IPS DF 6.9 (cell line): ENCODE measurements around the gene SLC35D3.
A peak's percentile ranks its signal among the peaks of the same experiment; 100 is the strongest.
"Not testable (repeated sequence)": the region's sequence is repeated elsewhere in the genome, so short reads cannot be mapped to it uniquely, and the experiment has no call there.

ENCODE experiments used
- DNase-seq: peaks from one replicate; pipeline ENCODE4 v3.0.0-alpha.2; 2013; ENCODE audit warnings: low read depth, low spot score
- H3K27ac ChIP-seq: one replicate; pipeline ENCODE4 v1.5.1; 2013; ENCODE audit warnings: low read length, control low read depth
- H3K27me3 ChIP-seq: 2 replicates; pipeline ENCODE4 v1.6.1; 2013; ENCODE audit warnings: mild to moderate bottlenecking, low read length; ENCODE audit not compliant: control insufficient read depth, insufficient read depth
- H3K36me3 ChIP-seq: 2 replicates; pipeline ENCODE4 v1.6.1; 2013; ENCODE audit warnings: low read length; ENCODE audit not compliant: control insufficient read depth, insufficient read depth
- H3K4me1 ChIP-seq: 2 replicates; pipeline ENCODE4 v1.6.1; 2013; ENCODE audit warnings: low read length; ENCODE audit not compliant: control insufficient read depth, insufficient read depth
- H3K4me3 ChIP-seq: 2 replicates; pipeline ENCODE4 v1.5.1; 2013; ENCODE audit warnings: mild to moderate bottlenecking, low read length
- H3K9me3 ChIP-seq: 2 replicates; pipeline ENCODE4 v1.6.1; 2013; ENCODE audit warnings: low read length, inconsistent platforms; ENCODE audit not compliant: control insufficient read depth, insufficient read depth
- WGBS: extraction: QIAGEN DNeasy Blood & Tissue Kit; methylation state at CpG from one replicate; pipeline ENCODE4 v1.1.7; 2013; ENCODE audit warnings: mixed read lengths, missing lambda C conversion rate; ENCODE audit not compliant: insufficient read length, insufficient coverage; 5-methylcytosine and 5-hydroxymethylcytosine counted together

SLC35D3 gene

DNA sequence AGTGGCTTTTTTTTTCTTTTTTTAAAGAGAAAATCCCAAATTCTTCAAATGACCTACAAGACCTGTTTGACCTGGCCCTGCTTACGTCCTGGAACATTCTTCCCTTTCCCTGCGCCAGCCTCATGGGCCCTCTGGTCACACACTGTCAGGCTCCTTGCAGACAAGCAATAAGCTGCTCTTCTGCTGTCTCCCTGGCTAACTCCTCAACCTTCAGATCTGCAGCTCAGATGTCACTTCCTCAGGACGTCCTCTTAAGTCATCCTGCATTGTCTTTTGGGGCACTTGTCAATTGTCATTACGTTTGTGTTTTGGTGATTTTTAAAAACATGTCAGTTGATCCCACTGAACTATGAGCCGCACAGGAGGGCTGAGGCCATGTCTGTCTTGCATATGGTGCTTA, 28.9 kb upstream of the SLC35D3 start:
- DNase-seq = no peak
- Histone ChIP-seq H3K27ac (no peak overlapping the region), H3K36me3 (no peaks in the 10 kb centered on the region), H3K4me3 (no peak overlapping the region), H3K4me1 (no peaks in the 10 kb centered on the region), H3K9me3 (no peaks in the 10 kb centered on the region), H3K27me3 (no peaks in the 10 kb centered on the region)
- WGBS = no CpG with 5 or more reads among the region's 5 CpGs

DNA sequence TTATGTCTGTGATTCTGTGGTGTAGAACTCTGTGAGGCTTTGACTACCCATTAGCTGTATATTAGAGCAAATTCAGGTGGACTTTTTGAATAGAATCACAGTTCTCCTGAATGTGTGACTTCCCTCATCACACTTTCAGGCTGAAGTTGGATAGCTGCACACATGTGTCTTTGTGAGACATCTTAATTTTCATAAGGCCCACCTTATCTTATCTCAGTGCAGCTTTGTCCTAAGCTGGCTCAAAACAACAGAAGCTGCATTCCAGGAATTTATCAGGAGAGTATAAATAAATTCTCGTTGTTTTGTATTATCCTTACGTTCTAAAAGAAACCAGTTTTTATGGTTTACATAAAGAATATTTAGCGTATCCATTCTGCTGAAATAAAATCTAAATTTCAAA, 26.2 kb upstream of the SLC35D3 start:
- no peak overlapping the region for H3K4me3 ChIP-seq
- H3K9me3 ChIP-seq = no peaks in the 10 kb centered on the region
- H3K27ac ChIP-seq = no peak overlapping the region
- H3K36me3 ChIP-seq = no peaks in the 10 kb centered on the region
- no peaks in the 10 kb centered on the region for H3K4me1 ChIP-seq
- no CpG with 5 or more reads among the region's 3 CpGs for WGBS
- DNase-seq = no peak
- H3K27me3 ChIP-seq = no peaks in the 10 kb centered on the region

DNA sequence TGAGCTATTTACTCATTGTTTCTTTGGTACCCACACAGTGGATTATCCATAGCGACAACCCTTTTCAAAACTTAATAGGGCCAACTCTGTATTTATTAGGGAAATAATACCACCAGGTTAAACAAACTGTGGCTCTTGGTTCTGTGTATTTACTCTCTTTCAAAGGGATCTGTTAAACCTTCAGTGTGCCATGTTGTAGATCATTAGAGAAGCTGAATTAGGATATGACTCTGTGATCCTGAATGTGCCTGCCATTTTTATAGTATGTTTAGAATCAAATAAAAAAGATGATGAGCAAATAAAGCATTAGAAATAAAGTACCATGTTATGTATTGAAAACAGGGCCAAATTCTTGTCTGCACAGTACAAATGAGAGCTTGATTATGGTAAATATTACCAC, 25.0 kb upstream of the SLC35D3 start:
- WGBS = no CpG with 5 or more reads among the region's 1 CpG
- Histone ChIP-seq H3K4me3 (no peak overlapping the region), H3K4me1 (no peaks in the 10 kb centered on the region)

DNA sequence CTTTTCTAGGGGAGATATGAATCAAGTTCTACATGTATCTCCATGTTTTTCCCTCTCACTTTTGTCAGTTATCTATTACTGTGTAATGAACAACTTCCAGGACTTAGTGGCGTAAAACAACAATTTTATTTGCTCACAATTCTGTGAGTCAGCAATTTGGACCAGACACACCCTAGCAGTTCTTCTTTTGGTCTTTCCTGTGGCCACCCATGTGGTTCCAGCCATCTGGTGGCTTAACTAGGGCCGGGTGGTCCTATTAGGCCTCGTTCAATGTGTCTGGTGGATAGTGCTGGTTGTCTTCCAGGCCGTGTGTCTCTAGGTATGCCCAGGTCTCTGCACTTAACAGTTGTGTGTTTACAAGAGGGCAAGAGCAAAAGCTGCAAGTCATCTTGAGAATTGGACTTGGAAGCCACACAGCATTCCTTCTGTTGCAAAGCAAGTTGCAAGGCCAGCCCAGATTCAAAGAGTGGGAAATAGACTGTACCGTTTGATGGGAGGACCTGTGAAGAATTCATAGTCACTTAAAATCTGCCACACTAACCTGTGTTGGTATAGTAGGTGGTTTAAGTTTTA, 20.8 kb upstream of the SLC35D3 start:
- H3K27ac ChIP-seq = no peak overlapping the region
- no peaks in the 10 kb centered on the region; the same call in 1 of the 2 replicates for H3K36me3 ChIP-seq
- no peaks in the 10 kb centered on the region for H3K27me3 ChIP-seq
- WGBS = no CpG with 5 or more reads among the region's 5 CpGs
- H3K4me3 ChIP-seq = no peak overlapping the region
- DNase-seq = no peak
- H3K9me3 ChIP-seq = no peaks in the 10 kb centered on the region
- no peaks in the 10 kb centered on the region for H3K4me1 ChIP-seq

More for the DNA sequence above, 25.0 kb upstream of the SLC35D3 start:
- Histone ChIP-seq H3K9me3 (no peaks in the 10 kb centered on the region), H3K36me3 (no peaks in the 10 kb centered on the region; the same call in 1 of the 2 replicates), H3K27ac (no peak overlapping the region), H3K27me3 (no peaks in the 10 kb centered on the region)
- no peak for DNase-seq

DNA sequence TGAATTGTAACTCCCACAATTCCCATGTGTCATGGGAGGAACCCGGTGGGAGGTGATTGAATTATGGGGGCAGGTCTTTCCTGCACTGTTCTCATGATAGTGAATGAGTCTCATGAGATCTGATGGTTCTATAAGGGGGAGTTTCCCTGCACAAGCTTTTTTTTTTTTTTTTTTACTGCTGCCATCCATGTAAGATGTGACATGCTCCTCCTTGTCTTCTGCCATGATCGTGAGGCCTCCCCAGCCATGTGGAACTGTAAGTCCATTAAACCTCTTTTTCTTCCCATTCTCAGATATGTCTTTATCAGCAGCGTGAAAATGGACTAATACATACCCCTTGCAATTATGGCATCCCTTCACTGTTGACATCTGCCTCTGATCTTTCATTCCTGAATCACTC, 17.6 kb upstream of the SLC35D3 start:
- WGBS = no CpG with 5 or more reads among the region's 3 CpGs
- not testable (repeated sequence) for H3K27me3 ChIP-seq, H3K9me3 ChIP-seq, DNase-seq, H3K27ac ChIP-seq, H3K4me3 ChIP-seq, H3K36me3 ChIP-seq, H3K4me1 ChIP-seq

DNA sequence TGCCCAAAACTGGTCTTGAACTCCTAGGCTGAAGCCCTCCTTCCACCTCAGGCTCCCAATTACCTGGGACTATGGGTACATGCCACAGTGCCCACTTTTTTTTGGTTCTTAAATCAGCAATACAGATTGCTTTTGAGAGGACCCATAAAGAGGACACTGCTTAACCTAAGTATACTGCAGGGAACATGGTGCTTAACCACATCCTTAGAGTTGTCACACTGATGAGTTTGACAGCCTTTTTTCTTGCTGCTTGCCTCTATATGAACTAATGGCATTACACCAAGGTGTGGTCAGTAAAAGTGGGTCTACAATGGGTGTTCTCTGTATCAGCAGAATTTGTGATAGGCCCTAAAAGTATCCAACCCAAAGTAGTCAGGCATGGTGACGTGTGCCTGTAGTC, 7.2 kb upstream of the SLC35D3 start:
- H3K27ac ChIP-seq = no peak overlapping the region
- H3K4me3 ChIP-seq = no peak overlapping the region
- DNase-seq = no peak
- H3K4me1 ChIP-seq = no peaks in the 10 kb centered on the region
- no peaks in the 10 kb centered on the region for H3K9me3 ChIP-seq
- peaks cover 1% of the 10 kb centered on the region; the same call in 1 of the 2 replicates for H3K27me3 ChIP-seq
- no peaks in the 10 kb centered on the region for H3K36me3 ChIP-seq
- WGBS = no CpG with 5 or more reads among the region's 1 CpG

DNA sequence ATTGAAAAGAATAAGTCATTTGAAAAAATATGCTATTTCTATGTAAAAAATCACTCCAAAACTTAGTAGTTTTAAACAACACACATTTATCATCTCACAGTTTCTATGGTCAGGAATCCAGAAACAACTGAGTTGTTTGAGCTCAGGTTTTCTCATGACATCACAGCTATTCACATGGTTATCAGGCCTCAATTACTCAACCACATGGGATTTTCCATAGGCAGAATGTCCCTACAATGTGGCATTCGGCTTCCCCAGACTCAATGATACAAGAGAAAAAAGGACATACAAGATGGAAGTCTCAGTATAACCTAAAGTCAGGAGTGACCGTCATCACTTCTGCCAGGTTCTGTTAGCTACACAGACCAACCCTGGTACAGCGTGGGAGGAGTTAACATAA, 3.4 kb upstream of the SLC35D3 start:
- H3K4me3 ChIP-seq = no peak overlapping the region
- no peak for DNase-seq
- no peaks in the 10 kb centered on the region; the same call in 1 of the 2 replicates for H3K36me3 ChIP-seq
- H3K27me3 ChIP-seq = peaks cover 32% of the 10 kb centered on the region
- no peak overlapping the region for H3K27ac ChIP-seq
- 0 out of 2 replicates have a peak, but pooled peaks cover 2% of the 10 kb centered on the region for H3K4me1 ChIP-seq
- no peaks in the 10 kb centered on the region for H3K9me3 ChIP-seq
- WGBS = no CpG with 5 or more reads among the region's 3 CpGs

DNA sequence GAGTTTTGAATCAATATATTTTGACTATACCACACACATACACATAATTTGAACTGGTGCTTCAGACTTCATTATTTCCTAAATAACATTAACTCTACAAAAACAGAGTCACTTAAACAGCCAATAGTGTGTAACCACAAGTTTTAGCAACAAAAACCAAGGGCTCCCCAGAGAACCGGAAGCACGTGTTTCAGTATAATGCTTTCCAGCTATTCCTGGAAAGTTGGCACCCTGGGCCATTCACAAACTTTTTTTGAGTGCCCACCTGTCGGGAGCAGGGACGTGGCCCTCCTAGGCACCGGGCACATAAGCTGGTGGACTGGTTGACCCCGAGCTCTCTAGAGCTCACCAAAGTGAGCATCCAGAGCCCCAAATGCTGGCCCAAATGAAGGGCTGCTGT, 1.9 kb upstream of the SLC35D3 start:
- Histone ChIP-seq H3K4me3 (no peak overlapping the region), H3K36me3 (no peaks in the 10 kb centered on the region; the same call in 1 of the 2 replicates), H3K9me3 (no peaks in the 10 kb centered on the region), H3K27ac (no peak overlapping the region), H3K27me3 (peaks cover 32% of the 10 kb centered on the region), H3K4me1 (peaks cover 4% of the 10 kb centered on the region)
- WGBS = no CpG with 5 or more reads among the region's 6 CpGs
- DNase-seq = no peak

DNA sequence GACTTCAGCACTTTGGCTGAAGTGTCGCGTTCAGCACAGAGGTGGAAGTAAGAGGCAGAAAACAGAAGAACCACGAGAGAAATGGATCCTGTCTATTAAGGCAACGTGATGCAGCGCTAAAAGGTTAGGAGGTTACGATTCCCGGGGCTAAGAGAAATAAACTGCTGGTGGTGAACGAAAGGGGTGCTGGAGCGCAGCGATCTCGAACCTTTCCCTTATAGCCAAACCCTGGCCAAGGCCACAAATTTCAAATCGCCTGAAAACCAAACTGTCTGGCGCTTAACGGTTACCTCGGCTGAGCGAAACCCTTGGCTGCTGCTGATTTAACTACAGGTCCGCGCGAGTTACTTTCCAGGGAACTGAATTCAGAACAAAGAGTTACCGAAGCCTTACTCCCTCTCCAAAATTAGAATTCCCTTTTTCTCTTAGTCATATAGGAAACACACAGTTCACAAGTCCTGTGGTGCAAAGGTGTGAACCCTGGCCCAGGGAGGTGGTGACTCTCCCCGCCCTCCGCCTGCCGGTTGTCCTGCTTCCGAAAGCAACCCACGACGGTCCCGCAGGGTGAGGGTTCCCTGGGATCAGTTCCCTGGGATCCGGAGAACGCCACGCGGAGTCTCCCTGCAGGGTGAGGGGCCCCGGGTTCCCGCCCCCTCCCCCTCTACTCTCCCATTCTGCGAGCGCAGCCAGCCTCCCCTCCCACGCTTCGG, 1.3 kb upstream of the SLC35D3 start:
- no peak for DNase-seq
- peak overlapping the region; percentile 32; the same call in 1 of the 2 replicates for H3K4me3 ChIP-seq

DNA sequence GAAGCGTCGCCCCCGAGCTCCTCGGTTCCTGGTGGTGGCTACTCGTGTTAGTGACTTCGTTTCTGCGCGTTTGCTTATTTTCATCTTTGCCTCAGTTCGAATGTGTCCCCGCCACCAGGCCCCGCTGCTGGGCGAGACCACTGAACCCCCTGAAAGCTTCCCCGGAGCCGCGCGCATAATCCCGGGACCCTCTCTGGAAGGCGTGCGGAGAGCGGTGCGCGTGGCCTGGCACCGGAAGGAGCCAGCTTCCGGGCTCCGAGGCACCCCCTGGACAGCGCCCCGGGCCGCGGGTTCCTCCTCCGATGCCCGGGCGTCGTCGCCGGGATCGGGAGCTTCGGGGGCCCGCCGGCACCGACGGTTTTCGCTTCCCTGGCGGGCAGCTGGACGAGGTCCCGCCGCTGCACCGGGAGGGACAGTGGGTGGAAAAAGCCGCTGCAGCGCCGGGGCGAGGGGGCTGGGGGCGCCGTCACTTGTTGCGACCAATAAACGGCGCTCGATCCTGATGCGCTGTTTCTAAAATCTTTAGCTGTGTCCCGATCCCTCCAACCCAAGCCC, 643 bp upstream of the SLC35D3 start:
- WGBS = no CpG with 5 or more reads among the region's 59 CpGs
- no peaks in the 10 kb centered on the region; the same call in 1 of the 2 replicates for H3K36me3 ChIP-seq
- no peak overlapping the region for H3K27ac ChIP-seq
- peak overlapping the region; percentile 32; the same call in 1 of the 2 replicates for H3K4me3 ChIP-seq
- H3K27me3 ChIP-seq = peaks cover 32% of the 10 kb centered on the region
- peaks cover 4% of the 10 kb centered on the region for H3K4me1 ChIP-seq
- H3K9me3 ChIP-seq = no peaks in the 10 kb centered on the region
- no peak for DNase-seq

More for the DNA sequence above, 1.3 kb upstream of the SLC35D3 start:
- H3K36me3 ChIP-seq = no peaks in the 10 kb centered on the region; the same call in 1 of the 2 replicates
- H3K4me1 ChIP-seq = peaks cover 4% of the 10 kb centered on the region
- H3K9me3 ChIP-seq = no peaks in the 10 kb centered on the region
- H3K27ac ChIP-seq = no peak overlapping the region
- H3K27me3 ChIP-seq = peaks cover 32% of the 10 kb centered on the region
- no CpG with 5 or more reads among the region's 37 CpGs for WGBS
